Stimulated activated naive CD4-positive, alpha-beta T cell treated with Interleukin-2 at 50 U/mL for 16 hours (primary cell): ENCODE results near the gene CCDC69.
"Not testable (repeated sequence)": the region's sequence is repeated elsewhere in the genome, so short reads cannot be mapped to it uniquely, and the experiment has no call there.

Experiments
- DNase-seq: peaks from one replicate; lab custom pipeline; 2025; lab: John Stamatoyannopoulos, UW

CCDC69 gene

DNA sequence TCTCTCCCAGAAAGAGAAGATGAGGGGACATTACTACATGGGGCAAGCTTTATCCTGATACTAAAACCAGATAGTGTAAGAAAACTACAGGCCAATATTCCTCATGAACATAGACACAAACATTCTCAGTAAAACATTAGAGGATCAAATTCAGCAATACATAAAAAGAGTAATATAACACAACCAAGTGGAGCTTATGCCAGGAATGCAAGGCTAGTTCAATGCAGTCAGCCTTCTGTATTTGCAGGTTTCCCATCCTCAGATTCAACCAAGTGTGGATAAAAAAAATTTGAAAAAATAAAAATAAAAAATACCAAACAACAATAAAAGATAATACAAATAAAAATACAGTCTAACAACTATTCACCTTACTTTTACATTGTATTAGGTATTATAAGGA, 31.3 kb downstream of the CCDC69 start:
- DNase-seq, result no peak

DNA sequence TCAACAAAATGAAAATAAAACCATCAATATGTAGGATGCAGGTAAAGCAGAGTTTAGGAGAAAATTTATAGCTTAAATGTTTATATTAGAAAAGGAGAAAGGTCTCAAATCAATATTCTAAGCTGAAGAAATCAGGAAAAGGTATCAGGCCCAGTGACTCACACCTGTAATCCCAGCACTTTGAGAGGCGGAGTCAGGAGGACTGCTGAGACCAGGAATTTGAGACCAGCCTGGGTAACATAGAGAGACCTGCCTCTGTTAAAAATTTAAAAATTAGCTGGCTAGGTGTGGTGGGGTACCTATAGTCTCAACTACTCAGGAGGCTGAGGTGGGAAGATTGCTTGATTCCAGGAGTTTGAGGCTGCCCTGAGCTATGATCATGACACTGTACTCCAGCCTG, 32.2 kb downstream of the CCDC69 start:
- DNase-seq, result no peak

DNA sequence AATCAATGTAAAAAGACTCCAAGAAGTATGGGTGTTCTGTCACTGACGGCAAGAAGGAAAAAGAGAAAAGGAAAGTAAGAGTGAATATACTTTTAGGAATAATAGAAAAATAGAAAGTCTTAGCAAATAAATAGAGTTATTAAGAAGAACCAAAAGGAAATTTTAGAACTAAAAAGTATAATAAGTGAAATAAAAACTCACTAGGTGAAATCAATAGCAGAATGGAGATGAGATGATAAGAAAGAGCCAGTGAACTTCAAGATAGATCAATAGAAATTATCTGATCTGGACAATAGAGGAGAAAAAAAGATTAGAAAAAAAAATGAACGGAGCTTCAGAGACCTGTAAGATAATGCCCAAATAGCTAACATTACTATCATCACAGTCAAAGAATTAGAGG, 34.7 kb downstream of the CCDC69 start:
- no peak for DNase-seq

DNA sequence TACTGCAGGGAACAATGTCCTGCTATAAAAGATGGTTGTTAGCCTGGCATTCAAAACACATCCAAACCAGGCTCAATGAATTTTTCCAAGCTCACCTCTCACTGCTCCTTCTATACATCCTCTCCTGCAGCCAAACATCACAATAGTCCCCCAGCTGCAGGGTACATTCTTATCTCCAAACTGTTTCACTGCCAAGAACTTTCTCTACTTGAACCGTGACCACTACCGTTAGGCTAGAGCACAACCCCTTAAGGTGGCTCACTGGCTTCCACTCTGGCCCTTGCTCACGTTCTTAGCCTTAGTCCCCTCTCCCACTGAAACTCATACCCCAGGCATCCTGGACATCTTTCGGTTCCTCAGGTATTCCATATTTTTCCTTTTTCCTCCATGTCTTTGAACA, 37.4 kb downstream of the CCDC69 start:
- no peak for DNase-seq

DNA sequence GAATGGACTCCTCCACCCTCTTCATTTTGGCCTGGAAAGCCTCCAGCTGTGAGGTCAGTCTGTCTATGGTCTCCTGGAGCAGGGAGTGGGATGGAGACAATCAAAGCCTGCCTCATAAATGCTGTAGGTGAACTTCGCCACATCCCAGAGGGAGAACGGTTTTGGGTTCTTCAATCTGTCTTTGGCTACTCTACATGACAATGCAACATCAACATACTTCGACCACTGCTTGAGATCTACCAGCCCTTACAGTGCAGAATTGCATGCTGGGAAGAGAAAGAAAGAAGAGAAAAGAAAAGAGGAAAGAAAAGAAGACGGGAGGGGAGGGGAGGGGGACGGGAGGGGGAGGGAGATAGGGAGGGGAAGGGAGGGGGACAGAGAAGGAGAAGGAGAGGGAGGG, 37.8 kb downstream of the CCDC69 start:
- DNase-seq, result no peak

DNA sequence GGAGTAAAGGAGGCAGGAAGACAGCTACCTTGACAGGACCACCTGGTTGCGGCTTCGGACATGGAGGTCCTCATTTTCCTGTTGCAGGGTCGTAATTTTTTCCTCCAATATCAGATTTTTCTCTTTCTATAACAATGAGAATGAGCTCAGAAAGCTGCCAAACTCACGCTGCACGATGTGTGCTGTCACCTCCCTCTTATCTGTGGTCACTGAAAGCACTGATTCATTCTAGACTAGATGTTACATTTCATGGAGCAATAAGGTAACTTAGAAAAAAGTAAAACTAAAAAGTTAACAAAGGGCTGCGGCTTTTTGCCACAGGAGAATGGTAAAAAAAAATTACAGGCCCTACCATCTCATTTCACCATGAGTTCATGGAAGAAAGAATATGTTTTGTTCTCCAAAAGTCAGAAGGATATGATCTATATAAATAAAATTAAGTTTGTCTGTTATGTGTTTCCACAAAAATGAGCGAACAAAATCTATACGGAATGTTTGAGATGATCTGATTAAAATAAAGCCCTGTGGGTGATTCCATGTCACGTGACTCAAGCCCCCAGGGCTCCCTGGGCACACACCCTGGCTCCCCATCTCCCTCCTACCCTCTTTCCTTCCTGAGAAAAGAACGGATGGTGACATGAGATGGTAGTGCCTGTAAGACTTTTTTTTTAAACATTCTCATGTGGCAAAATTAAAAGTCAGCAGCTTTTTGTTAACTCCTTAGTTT, 39.4 kb downstream of the CCDC69 start:
- DNase-seq, result no peak

DNA sequence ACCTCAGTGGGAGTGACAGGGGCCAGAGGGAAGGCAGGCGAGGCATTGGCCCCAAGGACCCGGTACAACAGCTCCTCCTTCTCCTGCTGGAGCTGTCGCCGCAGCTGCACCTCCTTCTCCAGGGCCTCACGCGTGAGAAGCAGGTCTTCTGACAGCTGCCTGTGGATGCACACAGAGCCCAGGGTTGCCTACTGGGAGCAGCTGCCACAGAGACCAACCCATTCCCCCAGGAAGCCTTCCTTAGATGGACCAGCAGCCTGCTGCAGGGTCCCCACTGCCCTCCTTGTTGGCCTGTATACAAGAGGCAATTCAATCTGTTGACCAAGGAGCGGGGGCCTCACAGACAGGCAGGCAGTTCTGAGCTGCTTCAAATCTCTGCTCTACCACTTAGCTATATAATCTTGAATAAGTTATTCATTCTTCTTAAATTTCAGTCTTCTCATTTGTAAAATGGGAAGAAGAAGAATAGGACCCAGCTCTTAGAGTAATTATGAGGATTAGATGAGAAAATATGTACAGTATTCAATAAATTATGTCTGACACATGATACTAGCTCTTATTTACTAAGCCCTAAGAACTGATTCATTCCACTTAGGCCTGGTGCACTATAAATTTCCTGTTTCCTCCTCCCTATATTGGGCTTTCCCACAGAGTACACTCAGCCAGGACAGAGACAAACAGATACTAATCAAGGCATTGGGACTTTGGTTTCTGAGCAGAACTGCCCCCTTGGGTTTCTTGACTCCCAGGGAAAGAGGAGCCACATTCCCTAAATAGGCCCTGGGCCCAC, 40.2 kb downstream of the CCDC69 start:
- DNase-seq, result no peak

DNA sequence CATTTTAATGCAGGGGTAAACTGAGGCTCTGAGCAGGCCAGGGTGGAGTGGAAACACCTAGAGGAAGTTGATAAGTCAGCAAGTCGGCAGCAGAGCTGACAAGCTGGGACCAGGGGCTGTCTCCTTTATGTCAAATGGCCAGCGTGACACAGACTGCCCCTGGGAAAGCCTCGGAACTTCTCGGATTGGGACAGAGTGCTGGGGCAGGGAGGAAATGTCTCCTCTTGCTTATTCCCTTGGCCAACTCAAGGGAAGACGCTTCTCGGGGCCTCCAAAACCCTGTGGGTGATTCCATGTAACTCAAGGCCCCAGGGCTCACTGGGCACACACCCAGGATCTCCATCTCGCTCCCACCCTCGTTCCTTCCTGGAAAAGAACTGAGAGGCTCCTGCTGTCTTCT, 40.9 kb downstream of the CCDC69 start:
- DNase-seq, result no peak

DNA sequence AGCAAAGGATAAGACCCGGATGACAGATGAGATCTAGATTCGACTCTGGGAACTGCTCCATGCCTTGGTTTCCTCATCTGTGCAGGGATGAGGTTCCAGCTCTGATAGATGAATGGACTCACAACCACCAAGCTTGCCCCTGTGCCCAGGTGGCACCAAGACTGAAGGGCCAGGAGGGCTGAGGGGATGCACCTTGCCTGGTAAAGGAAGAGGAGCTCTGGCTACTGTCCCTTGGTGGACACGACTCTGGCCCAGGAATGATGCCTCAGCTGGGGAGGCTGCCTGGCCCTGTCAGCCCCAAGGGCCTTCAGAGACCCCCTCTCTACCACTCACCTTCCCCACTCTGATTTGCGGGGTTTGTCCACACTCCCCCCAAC, 41.4 kb downstream of the CCDC69 start:
- no peak for DNase-seq

DNA sequence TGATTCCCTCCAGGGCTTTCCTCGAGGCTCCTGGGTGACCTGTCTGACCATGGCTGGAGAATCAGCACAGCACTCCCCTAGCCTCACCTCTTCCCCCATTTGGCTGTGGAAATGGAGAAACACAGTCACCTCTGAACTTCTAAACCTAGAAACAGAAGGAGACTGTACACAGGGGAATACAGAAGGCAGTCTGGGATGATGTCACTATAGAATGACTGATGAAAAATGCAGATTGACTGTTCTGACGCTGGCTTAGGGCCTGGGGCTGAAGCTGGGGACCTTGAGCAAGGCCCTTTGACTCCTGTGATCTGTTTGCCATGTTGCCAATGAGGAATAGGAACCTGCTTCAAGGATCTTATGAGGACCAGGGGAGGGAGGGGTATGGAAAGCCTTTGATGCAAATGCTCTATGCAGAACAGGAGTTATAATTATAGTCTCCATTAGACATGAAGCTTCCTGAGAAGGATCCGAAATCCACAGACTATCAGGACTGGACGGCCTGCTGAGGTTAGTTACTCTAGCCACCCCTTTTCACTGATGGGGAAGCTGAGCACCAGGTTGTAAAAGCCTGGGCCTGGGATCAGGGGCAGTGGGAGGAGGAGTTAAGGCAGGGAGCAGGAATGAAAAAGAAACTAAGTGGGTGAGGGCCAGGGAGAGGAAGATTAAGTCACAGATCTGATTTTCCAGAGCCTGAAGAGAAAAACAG, 41.9 kb downstream of the CCDC69 start:
- no peak for DNase-seq

DNA sequence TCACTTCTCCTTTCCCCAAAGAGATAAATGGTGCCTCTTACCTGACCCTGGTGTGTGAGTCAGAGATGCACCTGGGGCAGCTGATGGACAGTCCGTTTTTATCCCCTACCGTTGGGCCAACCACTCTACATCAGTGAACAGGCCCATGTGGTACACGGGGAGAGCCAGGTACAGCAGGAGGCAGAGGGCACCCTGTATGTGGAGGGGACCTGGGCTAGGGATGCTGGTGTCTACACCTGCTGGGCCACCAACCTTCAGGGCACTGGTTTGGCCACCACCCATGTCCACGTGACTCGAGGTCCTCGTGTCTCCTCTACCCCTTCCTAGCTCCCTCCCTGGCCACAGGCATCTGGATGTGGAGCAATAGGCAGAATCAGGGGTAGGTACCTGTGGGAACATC, 43.6 kb downstream of the CCDC69 start:
- no peak for DNase-seq

DNA sequence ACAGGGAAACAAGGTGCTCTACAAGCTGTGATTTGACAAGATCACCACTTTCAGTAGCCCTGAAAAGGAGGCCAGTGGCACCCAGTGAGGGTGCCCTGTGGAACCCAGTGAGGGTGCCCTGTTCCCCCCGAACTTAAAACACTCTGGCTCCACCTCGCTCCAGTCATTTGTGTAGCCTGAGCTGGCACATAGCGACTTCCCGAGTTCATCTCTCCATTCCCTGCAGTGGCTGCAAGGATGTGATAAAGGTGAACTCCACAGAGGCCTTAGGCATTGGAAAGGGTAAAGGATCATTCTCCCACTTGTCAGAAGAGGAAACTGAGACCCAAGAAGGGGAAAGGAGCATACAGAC, 44.4 kb downstream of the CCDC69 start:
- no peak for DNase-seq

DNA sequence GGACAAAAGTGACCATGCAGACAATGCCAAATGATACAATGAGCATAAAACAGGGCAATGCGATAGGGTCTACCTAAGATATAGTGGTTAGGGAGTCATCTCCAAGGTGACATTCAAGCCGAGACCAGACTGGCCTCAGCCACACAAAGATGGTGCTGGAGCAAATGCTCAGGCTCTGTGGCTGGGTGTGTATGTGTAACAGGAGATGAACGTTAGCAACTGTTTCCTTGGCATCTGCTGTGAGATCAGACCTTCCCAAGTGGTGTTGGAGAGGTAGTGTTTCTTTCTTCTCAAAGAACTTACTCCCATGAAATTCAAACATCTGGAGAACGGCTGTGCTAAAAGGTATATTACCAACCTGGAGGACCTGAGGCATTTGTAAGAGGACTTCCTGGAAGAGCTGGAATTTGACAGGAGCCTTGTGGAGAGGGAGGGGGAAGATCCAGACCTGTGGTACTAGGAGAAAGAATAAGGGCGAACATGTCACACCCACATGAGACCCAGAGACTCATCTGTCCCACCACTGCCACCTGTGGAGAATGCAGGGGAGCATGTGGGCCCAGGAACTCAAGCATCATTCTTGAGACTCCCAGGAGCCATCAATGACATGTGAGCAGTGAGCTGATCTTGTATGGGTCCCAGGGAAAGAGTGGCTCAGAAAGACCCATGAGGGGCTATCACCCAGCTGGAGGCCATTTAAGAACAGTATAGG, 45.0 kb downstream of the CCDC69 start:
- DNase-seq, result no peak

DNA sequence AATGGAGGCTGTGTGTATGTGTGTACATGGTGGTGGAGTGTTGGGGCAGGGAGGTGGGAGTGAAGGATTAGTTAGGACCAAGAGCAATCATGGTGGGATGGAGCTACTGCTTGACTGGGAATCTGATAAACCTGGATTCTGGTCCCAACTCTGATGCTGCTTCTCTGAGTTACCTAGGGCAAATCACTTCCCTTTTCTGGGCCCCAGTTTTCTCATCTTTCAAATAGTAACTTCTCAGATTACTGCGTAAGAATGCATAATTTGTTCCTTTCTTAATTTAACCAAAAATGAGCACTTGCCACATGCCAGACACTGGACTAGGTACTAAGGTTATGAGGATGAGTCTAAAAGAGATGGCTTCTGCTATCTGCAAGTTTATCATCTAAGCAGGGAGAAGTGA, 45.5 kb downstream of the CCDC69 start:
- DNase-seq, result no peak

DNA sequence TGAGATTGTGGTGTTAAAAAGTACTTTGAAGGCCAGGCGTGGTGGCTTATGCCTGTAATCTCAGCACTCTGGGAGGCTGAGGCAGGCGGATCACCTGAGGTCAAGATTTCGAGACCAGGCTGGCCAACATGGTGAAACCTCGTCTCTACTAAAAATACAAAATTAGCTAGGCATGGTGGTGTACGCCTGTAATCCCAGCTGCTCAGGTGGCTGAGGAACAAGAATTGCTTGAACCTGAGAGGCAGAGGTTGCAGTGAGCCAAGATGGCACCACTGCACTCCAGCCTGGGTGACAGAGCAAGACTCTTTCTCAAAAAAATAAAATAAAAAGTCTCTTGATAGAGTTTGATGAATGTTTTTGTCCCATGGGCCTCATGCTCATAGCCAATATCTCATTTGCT, 47.6 kb downstream of the CCDC69 start:
- DNase-seq, result not testable (repeated sequence)

DNA sequence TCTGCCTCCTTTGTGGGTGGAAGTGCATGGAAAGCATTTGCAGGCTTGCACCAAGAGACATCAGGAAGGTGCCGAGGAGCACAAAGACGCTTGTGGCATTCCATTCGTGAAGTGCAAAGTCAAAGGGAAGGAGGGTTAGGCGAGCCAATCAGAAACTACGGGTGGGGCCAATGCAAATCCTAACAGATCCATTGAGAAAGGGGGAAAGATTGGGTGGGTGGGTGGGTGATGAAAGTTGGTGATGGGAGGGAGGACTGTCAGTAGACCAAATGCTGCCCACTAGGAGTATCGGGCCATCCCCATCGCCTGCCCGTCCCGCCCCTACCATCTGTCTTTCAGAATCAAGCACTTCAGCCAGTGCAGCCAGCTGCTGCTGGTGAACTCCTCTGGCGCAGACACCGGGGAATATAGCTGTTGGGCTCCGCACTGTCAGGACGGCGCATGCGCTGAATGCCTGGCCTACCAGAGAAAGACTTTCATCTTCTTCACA, 49.2 kb downstream of the CCDC69 start:
- no peak for DNase-seq

DNA sequence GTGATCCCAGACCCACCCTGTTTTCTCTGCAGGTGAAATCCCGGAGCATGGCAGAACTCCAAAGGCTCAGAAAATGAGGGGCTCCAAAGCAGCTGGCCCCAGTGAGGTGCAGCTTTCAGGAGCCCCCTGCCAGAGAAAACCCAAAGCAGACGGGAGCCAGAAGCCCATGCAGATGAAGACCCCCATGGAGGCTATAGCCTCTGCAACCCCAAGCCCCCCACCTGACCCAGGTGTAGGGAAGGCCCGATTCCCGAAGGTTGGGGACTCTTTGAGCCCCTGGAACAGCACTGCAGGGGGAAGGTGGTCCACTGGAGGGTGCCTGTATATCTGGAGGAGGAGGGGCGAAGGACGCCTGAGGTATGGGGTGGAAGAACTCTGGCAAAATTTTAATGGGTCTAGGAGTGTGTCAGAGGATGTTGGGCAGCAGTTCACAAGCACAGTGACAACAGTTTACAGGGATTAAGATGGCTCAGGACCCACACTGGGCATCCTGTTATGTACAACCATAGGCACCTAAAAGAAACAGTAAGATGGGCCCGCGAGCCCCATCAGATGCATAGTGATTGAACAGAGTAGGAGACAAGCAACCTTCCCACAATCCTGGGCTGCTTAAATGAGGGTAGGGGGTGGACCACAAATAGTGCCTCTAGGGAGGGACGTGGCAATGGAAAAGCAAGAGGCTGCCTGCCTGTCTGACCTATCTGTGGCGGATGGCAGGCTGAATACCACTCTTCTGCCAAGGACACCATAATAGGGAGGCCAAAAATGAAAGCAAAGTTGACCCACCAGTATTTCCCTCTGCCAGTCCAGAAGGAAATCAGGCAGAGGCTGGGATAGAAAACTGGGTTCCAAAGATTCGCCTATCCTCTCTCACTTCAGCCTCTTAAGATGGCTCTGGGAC, 49.9 kb downstream of the CCDC69 start:
- no peak for DNase-seq

DNA sequence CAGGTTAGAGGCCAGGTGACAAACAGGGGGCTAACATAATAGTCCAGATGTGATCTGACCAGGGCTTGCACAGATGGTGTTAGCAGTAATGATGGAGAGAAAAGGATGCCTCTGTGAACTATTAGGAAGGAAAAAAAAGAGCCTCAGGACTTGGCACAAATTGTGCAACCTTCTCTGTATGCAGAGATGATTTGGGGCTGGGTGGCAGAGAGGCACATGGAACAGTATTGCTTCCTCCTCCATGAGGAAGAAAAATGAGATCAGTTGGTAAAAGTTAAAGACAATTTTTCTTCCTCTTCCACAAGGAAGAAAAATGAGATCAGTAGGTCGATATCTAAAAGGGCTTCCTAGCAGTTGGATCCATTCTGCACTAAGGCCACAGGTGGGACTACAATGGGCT, 52.4 kb downstream of the CCDC69 start:
- DNase-seq, result no peak

DNA sequence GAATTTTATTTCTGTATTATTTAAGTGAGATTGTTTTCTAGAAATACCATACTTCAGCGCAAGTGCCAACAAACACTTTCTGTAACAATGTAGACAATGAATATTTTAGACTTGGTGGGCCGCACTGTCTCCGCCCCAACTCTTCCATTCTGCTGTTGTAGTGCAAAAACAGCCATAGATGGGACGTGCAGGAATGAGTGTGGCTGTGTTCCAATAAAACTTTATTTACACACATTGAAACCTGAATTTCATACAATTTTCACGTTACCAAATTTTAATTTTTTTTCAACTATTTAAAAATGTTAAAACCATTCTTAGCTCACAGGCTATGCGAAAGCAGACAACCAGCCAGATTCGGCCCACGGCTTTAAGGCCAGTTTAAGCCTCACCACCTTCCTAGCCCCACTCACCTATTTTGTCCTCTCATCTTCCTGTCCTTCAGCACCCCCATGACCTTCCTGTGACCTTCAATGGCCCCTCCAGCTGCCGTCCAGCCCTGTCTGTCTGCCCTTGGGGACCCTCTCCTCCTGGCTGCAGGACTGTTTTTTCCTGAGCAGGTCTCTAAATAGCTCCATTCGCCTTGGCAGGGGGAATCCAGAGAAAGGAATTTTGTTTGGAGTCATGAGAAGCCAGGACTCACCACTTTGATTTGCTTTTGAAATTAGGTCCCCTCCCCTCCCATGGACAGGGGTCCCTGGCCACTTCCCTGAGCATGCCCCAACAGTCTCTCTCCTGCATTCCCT, 55.1 kb downstream of the CCDC69 start:
- no peak for DNase-seq

DNA sequence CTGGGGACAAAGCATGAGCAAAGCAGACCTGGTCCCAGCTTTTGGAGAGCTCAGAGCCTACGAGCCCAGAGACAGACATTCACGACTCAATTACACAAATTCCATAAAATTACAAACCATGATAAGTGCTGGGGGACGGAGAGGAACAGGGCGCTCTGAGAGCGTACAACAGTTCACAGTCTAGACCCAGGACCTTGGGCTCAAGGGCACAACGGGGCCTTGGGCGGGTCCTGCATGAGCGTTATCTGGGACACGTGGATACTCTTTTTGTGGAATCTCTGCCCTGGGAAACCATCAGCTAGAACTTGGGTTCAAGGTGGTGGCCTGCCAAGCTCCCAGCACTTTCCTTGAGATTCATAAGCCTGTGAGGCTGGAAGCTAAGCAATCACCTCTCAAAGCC, 56.9 kb downstream of the CCDC69 start:
- DNase-seq, result no peak
